ENCODE data around the gene ZFP62.
A peak's percentile ranks its signal among the peaks of the same experiment; 100 is the strongest.
"Not testable (repeated sequence)": the region's sequence is repeated elsewhere in the genome, so short reads cannot be mapped to it uniquely, and the experiment has no call there.

ZFP62 gene

DNA sequence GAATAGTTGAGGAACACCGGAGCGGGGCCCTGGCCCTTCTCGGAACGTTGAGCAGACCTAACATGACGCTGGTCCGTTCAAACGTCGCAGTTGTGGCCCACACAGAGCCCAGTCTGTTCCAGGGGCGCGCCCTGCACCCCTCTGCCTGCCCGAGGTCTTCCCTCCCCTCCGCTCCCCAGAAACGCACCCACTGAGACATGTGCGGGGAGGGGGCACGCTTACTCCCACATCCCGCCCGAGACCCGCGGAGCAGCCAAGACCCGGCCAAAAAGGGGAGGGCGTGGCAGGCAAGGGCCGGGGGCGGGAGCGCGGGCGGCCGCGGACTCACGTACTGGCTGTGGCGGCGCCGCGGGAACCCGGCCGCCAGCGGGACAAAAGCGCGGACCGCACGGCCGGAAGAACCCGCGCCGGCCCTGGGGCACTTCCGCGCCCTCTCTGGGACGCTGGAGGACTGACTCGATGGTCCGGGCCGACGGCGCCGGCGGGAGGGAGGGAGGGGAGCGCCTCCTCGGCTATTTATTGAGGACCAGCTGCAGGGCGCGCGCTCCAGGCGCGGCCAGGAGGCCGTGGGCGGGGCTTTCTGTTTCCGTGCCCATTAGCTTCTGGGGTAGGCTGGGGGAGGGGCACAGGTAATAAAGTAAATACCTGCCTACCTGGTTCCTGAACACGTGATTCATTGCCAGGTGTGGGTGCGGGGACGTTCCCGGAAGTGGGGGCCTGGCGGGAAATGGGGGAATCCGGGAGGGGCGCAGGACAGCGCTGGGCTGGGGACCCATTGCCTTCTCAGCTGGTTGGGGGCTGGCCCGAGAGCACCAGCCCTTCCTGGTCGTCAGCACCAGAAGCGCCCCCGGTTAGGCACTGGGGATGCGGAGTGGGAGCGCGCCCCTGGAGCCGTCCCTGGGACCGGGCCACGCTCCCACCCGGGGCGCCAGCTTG lies at the start of gene ZFP62:
Gene ZFP62, minus strand, starts transcription at position 390 of the 936 bp plus-strand sequence. Its CDS starts 57 bp downstream, at position 333.
- FAIRE-seq = no peak

DNA sequence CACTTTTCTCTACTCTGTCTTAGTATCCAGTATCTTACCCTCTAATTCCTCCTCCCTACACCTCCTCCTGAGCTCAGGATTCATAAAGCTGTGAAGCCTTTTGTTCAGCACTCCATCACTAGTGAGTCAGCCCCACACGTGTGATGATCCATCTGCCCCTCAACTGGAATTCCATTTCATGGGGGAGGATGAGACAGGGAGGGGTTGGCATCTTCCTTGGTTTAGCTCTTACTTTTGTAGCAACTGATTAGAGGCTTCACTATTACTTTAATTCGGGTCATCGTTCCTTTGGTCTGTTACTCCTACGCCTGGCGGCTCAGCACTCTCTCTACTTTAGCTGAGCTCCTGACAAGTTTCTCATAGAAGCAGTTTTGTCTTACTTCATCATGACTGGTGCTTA lies 49.7 kb upstream of the ZFP62 start:
- FAIRE-seq = no peak

DNA sequence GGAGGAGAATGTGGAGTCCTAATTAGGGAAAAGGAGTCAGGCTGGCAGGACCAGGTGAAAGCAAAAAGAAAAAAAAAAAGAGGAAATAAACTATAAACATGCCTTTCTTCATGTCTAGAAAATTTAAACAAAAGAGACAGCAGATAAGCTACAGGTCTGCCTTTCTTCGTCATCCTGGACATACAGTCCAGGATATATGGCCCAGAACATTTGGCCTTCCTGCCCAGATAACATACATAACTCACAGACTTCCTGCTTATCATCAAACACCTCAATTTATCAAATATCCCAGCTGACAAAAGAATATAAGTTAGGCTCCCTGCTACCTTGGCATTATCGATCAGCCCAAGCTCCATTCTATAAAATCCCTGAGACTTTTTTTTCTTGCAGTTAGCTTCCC lies 49.1 kb upstream of the ZFP62 start:
- no peak for FAIRE-seq

DNA sequence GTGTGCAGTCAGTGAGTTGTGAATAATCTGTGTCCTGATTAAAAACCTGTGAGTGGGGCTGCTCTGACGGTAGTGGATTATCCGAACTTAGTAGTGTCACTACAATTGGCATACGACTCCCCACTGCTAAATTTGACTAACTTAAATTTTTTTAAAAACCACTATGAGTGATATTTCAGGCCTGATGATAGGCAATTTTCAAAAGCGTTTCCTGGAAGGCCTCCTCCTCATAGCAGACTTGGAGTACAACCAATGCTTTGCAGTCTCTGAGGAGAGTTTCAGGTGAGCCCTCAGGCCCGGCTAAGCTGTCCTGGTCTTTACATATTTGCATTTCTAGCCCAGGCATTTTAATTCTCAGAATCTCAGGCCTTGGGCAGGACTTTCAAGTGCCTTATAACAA lies 48.7 kb upstream of the ZFP62 start:
- FAIRE-seq = no peak

DNA sequence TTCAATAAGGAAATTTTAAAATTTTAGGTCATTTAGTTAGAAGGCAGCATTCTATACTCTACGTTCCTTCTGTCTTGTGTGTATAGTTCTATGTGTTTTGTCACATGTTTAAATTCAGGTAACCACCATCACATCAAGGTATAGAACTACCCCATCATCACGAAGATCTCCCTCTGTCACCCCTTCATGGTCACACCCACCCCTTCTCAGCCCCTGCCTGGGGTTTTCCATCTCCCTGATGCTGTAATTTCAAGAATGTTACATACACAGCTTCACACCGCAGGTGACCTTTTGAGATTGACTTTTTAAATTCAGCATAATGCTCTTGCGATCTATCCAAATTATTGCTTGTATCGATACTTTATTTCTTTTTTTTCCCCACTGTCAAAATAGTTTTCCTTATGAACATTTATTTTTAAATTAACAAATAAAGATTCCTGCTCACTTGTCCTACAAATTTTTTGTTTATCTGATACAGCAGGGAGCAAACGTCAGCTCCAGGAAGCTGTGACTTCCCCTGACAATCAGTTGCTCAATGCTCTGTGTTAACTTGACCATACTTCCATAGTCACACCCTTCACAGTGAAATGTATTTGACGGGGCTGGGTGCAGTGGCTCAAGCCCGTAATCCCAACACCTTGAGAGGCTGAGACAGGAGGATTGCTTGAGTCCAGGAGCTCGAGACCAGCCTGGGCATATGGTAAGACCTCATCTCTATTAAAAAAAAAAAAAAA lies 48.1 kb upstream of the ZFP62 start:
- no peak for FAIRE-seq

DNA sequence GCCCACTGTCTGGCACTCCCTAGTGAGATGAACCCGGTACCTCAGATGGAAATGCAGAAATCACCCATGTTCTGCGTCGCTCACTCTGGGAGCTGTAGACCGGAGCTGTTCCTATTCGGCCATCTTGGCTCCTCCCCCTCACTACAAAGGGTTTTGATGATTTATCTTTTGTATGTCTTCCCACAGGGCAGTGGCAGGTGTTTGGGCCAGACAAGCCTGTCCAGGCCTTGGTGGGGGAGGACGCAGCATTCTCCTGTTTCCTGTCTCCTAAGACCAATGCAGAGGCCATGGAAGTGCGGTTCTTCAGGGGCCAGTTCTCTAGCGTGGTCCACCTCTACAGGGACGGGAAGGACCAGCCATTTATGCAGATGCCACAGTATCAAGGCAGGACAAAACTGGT lies 47.3 kb upstream of the ZFP62 start:
- FAIRE-seq = no peak

DNA sequence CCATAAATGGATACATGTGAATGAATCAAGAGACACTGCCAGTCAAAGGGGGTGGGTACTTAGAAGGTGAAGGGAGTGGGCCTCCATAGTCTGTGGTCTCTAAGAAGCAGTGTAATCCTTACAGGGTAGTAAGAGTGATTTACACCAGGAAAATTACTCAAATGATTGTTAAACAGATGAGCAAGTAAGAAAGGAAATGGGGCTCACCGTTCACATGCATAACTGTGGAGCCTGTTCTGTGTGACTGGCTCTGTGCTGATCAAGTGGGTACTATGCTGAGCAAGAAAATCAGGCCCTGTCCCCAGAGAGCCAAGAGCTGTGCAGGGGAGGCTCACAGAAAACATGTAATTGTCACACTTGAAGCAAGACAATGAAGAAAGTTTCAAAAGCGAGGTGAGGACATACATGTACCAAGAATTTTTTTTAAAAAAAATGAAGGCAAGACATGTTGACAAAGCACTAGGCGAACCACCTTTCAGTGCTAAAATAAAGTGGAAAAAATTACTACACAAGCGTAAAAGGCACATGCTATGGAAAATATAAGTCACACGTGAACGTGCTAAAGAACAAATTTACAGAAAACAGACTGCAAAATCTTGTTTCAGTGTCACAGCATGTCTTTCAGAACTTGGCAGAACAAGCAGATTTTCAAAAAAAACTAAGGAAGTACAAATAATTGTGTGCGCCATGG lies 40.4 kb upstream of the ZFP62 start:
- no peak for FAIRE-seq

DNA sequence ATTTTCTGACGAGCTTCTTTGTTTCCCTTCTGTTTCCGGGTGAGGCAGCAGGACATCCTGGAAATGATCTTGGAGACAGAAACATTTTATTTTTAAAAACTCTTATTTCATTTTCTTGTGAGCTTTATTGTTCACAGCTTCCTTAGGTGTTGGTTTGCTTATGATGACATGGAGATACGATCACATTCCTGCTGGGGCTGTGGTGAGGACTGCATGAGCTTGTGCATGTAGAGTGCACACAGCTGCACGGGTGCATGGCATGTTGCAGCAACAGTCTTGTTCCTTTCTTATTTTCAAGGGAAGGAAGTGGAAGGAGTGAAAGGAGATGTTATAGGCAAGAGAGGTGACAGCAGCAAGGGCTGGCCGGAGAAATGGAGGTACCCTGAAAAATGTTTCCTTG lies 39.1 kb upstream of the ZFP62 start:
- FAIRE-seq = no peak

DNA sequence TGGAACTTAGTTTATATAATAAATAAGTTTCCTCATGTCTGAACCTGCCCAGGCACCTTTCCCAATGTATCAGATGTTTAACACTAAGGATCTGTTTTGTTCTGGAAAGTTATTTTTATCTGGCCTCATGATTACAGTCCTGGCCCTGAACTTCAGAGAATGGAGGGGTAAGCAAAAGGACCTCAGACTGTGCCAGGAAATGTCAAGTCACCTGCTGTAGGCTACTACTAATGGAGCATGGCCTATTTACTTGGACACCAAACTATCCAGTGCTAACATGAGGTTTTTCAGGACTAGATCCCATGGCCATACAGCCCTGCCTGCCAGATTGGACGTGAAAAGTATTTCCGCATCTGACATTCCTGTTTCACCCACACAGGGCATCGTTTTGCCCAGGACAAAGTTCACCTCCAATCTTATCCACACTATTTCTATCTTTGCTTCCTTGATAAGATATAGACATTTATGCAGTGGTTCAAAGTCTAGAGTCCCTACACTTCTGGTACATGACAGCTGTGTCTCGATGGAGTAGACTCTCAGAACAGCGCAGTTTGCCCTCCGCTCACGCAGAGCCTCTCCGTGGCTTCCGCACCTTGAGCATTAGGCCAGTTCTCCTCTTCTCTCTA lies 37.7 kb upstream of the ZFP62 start, which contains the start of gene BTNL8:
Gene BTNL8, plus strand, starts transcription at position 539 of the 626 bp plus-strand sequence. CDS start 152 bp downstream, outside the sequence.
- peak; percentile 49 for FAIRE-seq

DNA sequence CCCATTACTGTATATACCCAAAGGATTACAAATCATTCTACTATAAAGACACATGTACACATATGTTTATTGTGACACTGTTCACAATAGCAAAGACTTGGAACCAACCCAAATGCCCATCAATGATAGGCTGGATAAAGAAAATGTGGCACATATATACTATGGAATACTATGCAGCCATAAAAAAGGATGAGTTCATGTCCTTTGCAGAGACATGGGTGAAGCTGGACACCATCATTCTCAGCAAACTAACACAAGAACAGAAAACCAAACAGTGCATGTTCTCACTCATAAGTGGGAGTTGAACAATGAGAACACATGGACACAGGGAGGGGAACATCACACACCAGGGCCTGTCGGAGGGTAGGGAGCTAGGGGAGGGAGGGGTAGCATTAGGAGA lies 34.3 kb upstream of the ZFP62 start:
- FAIRE-seq = not testable (repeated sequence)

DNA sequence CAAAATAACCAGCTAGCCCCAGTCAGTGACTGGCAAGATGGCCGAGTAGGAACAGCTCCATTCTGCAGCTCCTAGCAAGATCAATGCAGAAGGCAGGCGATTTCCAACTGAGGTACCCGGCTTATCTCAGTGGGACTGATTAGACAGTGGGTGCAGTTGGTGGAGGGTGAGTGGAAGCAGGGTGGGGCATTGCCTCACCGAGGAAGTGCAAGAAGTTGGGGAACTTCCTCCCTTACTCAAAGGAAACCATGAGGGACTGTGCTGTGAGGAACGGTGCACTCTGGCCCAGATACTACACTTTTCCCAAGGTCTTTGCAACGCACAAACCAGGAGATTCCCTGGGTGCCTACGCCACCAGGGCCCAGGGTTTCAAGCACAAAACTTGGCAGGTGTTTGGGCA lies 28.3 kb upstream of the ZFP62 start:
- no peak for FAIRE-seq

DNA sequence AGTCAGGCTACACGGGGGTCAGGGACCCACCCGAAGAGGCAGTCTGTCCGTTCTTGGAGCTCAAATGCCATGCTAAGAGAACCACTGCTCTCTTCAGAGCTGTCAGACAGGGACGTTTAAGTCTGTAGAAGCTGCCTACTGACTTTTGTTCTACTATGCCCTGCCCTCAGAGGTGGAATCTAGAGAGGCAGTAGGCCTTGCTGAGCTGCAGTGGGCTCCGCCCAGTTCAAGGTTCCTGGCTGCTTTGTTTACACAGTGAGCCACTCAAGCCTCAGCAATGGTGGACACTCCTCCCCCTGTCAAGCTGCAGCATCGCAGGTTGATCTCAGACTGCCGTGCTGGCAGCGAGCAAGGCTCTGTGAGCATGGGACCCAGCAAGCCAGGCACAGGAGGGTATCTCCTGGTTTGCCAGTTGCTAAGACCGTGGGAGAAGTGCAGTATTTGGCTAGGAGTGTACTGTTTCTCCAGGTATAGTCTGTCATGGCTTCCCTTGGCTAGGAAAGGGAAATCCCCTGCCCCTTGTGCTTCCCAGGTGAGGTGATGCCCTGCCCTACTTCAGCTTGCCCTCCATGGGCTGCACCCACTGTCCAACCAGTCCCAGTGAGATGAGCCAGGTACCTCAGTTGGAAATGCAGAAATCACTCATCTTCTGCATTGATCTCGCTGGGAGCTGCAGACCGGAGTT lies 24.9 kb upstream of the ZFP62 start:
- FAIRE-seq = not testable (repeated sequence)

DNA sequence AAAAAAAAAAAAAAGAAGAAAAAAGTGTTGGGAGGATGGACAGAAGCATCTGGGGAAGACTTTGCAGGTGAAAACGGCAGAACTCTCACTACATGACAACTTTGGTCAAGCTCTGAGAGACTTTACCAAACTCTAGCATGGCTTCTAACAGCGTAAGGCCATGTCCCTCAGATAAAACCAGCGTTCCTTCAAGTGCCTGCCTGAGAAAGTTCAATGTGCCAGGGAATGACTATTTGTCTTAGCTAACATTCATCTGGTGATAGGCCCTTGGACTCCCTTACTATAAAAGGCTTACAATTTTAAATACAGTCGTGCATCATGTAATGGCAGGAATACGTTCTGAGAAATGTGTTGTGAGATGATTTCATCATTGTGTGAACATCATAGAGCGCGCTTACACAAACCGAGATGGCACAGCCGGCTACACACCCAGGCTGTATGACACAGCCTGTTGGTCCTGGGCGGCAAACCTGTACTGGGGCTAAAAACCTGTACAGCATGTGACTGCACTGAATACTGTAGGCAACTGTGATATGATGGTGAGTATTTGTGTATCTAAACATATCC lies 14.9 kb upstream of the ZFP62 start:
- no peak for FAIRE-seq

DNA sequence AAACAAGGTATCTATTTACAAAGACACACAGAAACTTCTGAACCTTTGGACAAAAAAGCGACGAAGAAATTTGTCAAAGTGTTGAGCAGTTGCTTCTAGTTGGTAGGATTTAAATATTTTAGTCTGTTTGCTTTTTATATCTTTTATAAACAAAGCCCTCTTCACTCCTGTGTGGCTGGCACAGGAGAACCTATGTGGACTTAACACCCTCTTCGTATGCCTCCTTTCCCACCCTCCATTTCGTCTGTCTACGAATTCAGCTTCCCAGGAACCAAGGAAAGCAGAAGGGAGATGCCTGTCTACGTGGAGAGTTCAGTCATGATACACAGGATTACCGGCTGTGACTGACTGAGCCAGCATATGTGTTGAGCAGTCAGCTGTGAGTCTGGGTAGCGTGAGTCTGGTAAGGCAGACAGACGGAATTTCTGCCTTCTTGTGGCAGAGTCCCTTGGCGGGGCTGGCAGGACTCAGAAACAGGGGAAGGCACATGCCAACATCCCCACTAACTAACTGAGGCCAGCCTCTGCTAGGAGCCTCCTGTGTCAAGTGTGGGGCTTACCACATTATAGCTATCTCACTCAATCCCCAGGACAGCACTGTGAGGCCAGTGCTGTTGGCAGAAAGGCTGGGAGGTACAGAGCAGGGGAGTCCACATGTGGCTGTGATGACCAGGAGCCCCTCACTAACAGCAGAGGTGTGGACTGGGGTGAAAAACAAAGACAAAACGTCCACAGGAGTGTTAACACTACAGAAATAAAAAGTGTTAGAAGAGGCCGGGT lies 13.9 kb upstream of the ZFP62 start:
- FAIRE-seq = no peak

DNA sequence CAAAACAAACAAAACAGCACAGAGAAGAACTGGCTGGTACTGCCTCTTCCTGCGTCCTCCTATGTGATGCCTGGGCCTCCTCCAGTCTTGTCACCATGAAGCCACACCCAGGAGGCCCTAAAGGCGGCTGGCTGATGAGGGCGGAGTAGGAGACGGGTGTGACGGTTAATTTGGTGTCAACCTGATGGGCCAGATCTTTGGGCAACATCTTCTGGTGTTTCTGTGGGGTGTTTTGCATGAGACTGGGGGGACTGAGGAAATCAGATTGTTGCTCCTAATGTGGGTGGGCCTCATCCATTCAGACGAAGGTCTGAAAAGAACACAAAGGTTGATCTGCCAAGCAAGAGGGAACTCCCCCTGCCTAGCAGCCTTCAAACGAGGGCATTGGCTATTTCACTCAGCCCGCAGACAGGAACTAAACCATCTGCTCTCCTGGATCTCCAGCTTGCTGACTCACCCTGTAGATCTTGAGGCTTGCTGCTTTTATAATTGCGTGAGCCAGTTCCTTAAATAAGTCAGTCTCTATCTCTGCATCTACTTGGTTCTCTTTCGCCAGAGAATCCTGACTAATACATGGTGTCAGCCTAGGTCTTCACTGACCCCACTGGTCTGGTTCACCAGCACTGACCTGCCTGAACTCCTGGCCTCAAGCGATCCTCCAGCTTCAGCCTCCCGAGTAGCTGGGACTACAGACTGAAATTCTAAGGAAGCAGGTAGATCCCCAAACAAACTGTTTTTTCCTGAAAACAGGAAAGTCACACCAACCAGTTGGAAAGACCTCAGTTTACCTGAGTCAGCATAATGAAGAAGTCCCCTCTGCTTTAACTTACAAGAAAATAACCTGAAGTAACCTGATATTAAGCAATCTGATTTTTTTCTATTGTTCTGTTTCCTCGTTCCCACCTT lies 12.8 kb upstream of the ZFP62 start:
- no peak for FAIRE-seq

DNA sequence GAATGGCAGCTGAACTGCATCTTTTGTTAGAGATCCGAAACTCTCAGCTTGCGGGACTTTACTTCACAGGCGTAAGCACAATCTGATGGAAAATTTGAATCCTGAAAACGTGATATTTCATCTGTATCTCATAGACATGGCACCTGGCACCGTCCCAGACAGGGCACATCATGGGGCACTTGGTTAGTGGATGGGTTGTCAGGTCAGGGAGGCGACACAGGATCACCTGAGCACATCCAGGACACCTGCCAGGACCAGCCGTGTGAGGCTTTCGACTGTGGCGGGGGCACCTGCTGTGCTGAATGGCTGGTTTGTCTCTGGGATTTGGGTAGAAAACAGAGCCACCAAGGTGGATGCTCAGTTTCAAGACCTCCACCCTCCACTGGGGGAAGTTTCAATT lies 11.3 kb upstream of the ZFP62 start:
- FAIRE-seq = no peak

DNA sequence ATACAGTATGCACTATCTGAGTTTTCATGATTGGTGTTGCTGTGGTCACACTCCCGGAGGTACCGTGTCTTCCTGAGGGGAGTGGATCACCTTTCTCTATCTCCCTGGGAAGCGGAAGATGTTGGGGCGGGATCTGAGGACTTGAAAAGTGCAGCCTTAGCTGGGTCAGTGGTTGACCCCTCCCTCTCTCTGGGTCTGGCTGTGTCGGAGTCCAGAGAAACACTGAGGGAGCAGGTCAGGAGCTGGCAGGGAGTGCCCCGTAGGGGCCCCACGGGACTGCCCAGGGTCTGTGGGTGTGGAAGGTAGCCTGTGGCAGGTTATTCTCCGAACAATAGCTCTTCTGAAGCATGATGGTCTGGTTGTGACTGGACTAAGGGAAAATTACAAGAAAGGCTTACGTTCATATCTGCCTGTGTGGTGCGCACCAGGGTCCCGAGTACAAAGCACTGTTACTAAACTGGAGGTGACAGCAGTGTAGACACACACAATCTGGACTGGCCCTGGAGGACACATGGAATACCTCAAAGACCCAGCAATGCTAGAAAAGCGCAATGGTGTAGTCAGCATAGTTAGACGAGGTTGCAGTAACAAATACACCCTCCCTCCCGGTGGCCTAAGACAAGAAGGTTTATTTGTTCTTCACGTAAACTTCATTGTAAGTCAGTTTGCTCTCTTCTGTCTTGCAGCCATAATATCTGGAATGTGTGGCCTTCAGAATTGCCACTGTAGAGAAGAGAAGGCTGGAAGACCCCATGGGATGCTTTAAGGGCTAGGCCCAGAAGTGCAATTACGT lies 9.4 kb upstream of the ZFP62 start:
- no peak for FAIRE-seq

DNA sequence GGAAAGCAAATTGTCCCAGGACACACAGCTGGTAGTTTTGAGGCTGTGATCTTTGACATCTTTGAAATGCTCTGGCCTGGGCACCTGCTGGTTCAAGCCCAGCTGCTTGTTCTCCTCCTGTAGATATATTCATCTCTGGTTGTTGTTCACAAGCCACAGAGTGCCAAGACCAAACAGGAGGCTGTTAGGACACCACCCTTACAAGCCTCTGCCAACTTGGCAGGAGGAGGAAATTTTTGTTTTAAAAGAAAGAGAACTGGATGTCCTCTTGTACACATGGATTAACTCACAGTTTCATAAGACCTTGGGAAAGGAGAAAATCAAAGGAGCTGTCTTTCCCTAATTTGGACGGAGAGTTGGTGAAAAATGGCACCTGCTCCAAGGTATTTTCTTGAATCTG lies 8.5 kb upstream of the ZFP62 start:
- FAIRE-seq = no peak

DNA sequence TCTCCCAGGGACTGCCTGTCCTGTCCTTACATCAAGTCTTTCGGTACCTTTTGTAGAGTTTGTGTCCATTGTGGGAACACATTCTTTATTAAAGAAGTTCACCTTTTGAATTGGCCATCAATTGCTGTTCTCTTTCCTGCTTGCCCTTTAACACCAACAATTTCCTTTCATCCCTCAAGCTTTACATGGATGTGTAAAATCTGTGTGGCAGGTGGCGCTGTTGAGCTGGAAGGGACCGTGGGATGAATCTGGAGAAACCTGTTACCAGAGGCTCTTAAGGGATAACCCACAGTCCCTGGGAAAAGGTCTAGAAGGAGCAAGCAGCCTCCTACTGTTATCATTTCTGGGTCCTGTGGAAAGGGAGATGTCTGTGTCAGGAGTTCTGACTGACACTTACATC lies 7.9 kb upstream of the ZFP62 start:
- no peak for FAIRE-seq

Measured in colon (tissue), 2 donors.